Gastroesophageal sphincter (tissue), 3 donors: Measurements from ENCODE around the gene GPR78.

Source experiments
- CTCF ChIP-seq, 4 experiments: fragments of 200-600 bp in 2 of 4; fragments of 450-650 bp in 2 of 4; sonication (generic) in 1 of 4; IDR thresholded peaks; one replicate each; pipeline ENCODE4 v1.5.1; 2017 to 2019; ENCODE audit warnings: antibody characterized with exemption in 4 of 4, mild to moderate bottlenecking in 2 of 4, moderate library complexity in 2 of 4
- POLR2A ChIP-seq, 2 donors: fragments of 450-650 bp; IDR thresholded peaks; one replicate each; pipeline ENCODE4 v1.6.1; 2017; ENCODE audit warnings: antibody characterized with exemption in 2 of 2, mild to moderate bottlenecking in 2 of 2, moderate library complexity in 1 of 2
- POLR2AphosphoS5 ChIP-seq: sonication (generic); formaldehyde crosslinking; IDR thresholded peaks from one replicate; pipeline ENCODE4 v1.6.1; 2017; ENCODE audit warnings: antibody characterized with exemption

GRCh38 chr4:8583655-8584025 is 3.4 kb downstream of the GPR78 start:
- no peak for TF ChIP-seq CTCF (IDR thresholded peaks at IDR 0.05)
- no peak for TF ChIP-seq POLR2AphosphoS5
- no peak for TF ChIP-seq POLR2A (IDR thresholded peaks at IDR 0.05)
